ENCODE measurements around the gene UBE2U.
A peak's percentile ranks its signal among the peaks of the same experiment; 100 is the strongest.
"Not testable (repeated sequence)": the region's sequence is repeated elsewhere in the genome, so short reads cannot be mapped to it uniquely, and the experiment has no call there.

UBE2U gene

GRCh38 chr1:64241069-64241468 is 37.6 kb downstream of the UBE2U start:
- DNase-seq, result no peak

- DNase-seq, result peak; percentile 43
These were observed 39.7 kb downstream of the UBE2U start for GRCh38 chr1:64242895-64243756.

- DNase-seq, result no peak
These were observed 40.3 kb downstream of the UBE2U start for GRCh38 chr1:64243757-64244080.

GRCh38 chr1:64245495-64245894 is 42.1 kb downstream of the UBE2U start:
- DNase-seq, result no peak

GRCh38 chr1:64246294-64246917 is 43.0 kb downstream of the UBE2U start:
- no peak for DNase-seq

GRCh38 chr1:64248065-64248464 is 44.6 kb downstream of the UBE2U start:
- no peak for DNase-seq

- DNase-seq, result not testable (repeated sequence)
These were observed 47.0 kb downstream of the UBE2U start for GRCh38 chr1:64250472-64250871.

GRCh38 chr1:64251971-64252370 is 48.5 kb downstream of the UBE2U start:
- DNase-seq, result no peak

- not testable (repeated sequence) for DNase-seq
These were observed 53.8 kb downstream of the UBE2U start for GRCh38 chr1:64257233-64257632.

- not testable (repeated sequence) for DNase-seq
These were observed 55.0 kb downstream of the UBE2U start for GRCh38 chr1:64258444-64258843.

GRCh38 chr1:64263335-64263734 is 59.9 kb downstream of the UBE2U start:
- DNase-seq, result no peak

GRCh38 chr1:64263856-64264255 is 60.4 kb downstream of the UBE2U start:
- no peak for DNase-seq

- no peak for DNase-seq
These were observed 61.7 kb downstream of the UBE2U start for GRCh38 chr1:64265141-64265540.

GRCh38 chr1:64266991-64267390 is 63.6 kb downstream of the UBE2U start:
- DNase-seq, result no peak

GRCh38 chr1:64268653-64269557 is 65.5 kb downstream of the UBE2U start:
- DNase-seq, result peak; percentile 28

- no peak for DNase-seq
These were observed 66.1 kb downstream of the UBE2U start for GRCh38 chr1:64269558-64269884.

- DNase-seq, result no peak
These were observed 76.6 kb downstream of the UBE2U start for GRCh38 chr1:64280001-64280400.

- peak; percentile 24 for DNase-seq
These were observed 78.9 kb downstream of the UBE2U start for GRCh38 chr1:64282351-64282750.

- no peak for DNase-seq
These were observed 83.6 kb downstream of the UBE2U start for GRCh38 chr1:64287071-64287470.

GRCh38 chr1:64290420-64290819 is 87.0 kb downstream of the UBE2U start:
- no peak for DNase-seq

GRCh38 chr1:64291931-64292330 is 88.5 kb downstream of the UBE2U start:
- DNase-seq, result no peak

- no peak for DNase-seq
These were observed 89.0 kb downstream of the UBE2U start for GRCh38 chr1:64292399-64292798.

GRCh38 chr1:64293820-64294219 is 90.4 kb downstream of the UBE2U start:
- no peak for DNase-seq

GRCh38 chr1:64295136-64295535 is 91.7 kb downstream of the UBE2U start:
- DNase-seq, result no peak
